Loucy (cell line): ENCODE results near the gene VWA7.

Experiments used
- CTCF ChIP-seq: fragments of 200-600 bp; sonication (generic); conservative IDR thresholded peaks from 2 replicates; pipeline ENCODE4 v1.5.1; 2014; ENCODE audit warnings: mild to moderate bottlenecking, antibody characterized with exemption, low read length
- EZH2phosphoT487 ChIP-seq: fragments of 200-600 bp; IDR thresholded peaks from 2 replicates; pipeline ENCODE4 v1.6.1; 2018; ENCODE audit warnings: antibody characterized with exemption, mild to moderate bottlenecking, moderate library complexity, borderline replicate concordance

GRCh38 chr6:31762878-31763618 lies 14.1 kb downstream of the VWA7 start:
- TF ChIP-seq CTCF (no peak), EZH2phosphoT487 (no peak)
